Stimulated activated CD4-positive, alpha-beta T cell treated with anti-CD3 and anti-CD28 coated beads, Interleukin-1b, Interleukin-23, amount 100 ng/mL, for 1 hour (primary cell): ENCODE results near the gene INPP5K.
"Not testable (repeated sequence)": the region's sequence is repeated elsewhere in the genome, so short reads cannot be mapped to it uniquely, and the experiment has no call there.

Experiments used
- DNase-seq, 2 donors: peaks; one replicate each; pipeline ENCODE4 v3.0.0-alpha.2; 2020; ENCODE audit warnings: low read depth in 2 of 2

INPP5K gene

GRCh38 chr17:1546292-1546922 is 30.0 kb upstream of the INPP5K start:
- DNase-seq: no peak

DNA sequence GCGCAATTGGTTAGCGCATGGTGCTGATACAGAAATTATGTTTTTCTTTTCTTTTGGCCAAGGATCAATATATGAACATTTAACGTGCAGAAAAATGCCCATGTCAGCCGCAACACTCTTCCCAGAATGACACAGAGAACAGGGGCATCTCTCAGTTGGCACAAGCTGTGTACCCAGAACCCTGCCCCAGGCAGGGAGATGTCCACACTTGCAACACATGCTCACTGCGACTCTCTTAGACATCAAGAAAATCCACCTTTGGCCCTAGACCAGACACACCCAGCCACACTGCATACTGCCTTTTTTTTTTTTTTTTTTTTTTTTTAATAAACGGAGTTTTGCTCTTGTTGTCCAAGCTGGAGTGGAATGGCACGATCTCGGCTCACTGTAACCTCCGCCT is 29.2 kb upstream of the INPP5K start:
- no peak for DNase-seq

DNA sequence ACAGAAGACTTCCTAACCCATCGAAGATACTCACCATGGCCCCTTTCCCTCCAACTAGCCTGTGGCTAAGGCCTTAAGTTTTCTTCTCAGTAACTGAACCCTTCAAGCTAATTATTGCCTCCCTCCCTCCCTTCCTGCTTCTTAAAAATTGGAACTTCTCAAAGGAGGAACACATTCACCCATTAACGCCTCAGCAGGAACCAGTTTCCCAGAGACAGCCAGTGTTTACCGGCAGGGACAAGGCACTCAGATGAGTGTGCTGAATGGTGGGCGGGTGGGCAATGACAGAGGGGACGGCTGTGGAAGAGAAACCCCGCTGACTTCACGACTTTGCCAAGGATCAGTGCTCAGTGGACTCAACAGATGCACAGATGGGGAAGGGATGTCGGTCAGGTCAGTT is 25.9 kb upstream of the INPP5K start:
- no peak for DNase-seq

- no peak for DNase-seq
These were observed 25.0 kb upstream of the INPP5K start for GRCh38 chr17:1541367-1541904.

GRCh38 chr17:1539811-1540210 is 23.4 kb upstream of the INPP5K start:
- no peak for DNase-seq

GRCh38 chr17:1535737-1536136 is 19.3 kb upstream of the INPP5K start:
- DNase-seq: no peak

DNA sequence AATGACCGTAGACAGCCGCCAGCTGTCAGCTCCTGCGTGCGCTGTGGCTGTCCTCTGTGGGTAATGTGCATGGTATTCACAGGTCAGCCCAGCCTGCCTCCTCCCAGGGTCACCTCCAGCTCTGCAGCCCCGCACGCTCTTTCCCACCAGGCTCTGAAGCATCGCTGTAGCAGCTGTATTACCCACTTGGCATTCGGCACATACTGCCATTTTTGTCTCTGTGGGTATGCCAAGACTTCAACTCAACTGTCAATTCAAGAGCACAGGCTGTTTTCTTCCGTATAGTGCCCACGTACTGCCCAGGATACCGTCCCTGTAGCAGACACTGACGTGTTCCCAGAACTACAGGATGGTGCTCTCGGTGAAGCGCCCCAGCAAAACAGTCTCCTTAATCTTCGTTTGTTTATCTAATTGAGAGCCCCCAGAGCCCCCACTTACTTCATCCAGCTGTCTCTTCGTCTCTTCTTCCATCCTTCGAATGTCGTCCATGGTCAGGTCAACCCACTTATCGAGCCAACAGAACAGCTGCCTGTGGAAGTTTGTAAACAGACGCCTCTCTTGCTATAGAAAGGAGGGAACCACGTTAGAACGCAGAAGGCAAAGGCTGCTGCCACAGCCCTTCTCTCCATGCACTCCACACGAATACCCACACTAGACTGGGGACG is 17.4 kb upstream of the INPP5K start:
- DNase-seq: no peak

DNA sequence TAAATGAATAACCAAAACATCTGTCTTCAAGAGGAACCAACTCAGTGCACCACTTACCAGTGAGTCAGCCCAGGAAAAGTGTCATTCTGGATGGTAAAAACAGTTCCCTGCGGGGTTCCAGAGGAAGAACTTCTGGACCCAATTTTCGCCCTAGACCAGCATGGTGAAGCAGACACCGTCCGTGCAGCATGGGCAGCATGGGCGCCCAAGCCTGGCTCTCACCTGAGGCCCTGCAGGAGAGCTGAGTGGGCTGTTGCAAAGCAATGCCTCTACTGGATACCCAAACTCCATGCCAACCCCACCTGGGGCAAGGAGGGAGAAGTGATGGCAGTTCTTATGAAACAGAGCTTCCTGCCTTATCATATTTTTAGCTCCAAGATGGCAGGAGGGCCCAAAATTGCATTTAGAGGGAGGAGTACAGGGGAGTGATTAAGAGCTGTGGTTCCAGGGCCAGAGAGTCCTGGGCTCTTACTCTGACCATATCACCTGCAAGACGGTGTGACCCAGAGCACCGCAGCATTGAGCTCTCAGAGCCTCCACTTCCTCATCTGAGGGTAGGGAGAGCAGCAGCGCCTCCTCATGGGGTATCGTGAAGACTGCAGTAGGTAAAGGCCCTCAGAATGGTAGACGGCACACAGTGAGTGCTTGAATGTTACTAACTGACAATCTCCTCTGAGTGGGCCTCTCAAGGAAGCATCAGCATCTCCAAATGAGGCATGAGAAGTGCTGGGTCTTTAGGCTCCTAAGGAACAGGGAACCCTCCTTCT is 16.6 kb upstream of the INPP5K start:
- peak in 1 of 2 donors; percentile 10 for DNase-seq

- no peak for DNase-seq
These were observed 13.5 kb upstream of the INPP5K start for GRCh38 chr17:1529863-1530262.

DNA sequence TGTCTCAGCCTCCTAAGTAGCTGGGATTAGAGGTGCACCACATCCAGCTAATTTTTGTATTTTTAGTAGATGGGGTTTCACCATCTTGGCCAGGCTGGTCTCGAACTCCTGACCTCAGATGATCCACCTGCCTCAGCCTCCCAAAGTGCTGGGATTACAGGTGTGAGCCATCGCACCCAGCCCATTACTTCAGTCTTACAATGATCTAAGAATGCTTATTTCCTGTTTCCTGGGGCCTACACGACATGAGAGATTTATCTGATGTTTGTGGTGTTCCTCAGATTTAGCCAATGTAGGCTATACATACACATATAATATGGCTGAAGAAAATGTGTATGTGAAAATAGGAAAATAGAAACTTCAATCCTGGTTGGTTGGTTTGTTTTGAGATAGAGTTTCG is 10.5 kb upstream of the INPP5K start:
- not testable (repeated sequence) for DNase-seq

DNA sequence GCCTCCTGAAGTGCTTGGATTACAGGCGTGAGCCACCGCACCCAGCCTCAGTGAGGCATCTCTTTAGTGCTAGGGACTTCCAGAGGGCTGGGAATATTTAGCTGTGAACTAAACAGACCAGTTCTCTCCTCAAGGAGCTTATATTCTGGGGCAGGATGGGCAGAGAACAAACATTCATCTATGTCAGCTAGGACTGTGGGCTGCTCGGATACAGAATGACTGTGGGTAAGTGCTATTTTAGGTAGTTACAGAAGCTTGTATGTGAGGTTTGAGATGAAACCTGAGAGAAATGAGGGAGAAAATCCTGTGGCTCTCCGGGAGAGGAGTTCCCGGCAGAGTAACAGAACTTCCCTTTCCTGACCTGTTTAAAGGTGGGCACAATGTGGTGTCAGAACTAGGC is 6.2 kb upstream of the INPP5K start:
- no peak for DNase-seq

DNA sequence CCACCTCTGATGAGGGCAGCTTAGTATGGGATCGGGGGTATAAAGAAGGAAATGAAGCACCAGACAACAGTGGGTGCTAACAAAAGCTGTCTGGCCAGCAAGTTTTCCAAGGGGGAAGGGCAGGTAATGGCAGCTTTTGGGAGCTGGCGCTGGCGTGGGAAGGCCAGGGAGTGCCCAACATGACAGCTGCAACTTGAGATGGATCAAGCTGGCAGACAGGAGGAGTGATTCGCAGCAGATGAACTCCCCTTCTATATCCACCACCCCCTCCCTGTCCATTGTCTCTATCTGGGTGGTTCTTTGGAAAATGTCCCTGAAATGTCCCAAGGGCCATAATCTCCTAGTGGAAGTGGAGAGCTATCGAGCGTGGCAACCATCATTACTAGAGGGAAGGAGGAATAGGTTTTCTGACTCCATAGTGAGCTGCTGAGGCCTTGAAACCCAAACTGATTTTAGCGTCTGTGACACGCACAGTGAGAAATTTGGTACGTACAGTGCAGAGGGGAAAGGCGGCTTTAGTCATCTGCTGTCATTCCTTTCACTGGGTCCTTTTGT is 4.8 kb upstream of the INPP5K start:
- no peak for DNase-seq

DNA sequence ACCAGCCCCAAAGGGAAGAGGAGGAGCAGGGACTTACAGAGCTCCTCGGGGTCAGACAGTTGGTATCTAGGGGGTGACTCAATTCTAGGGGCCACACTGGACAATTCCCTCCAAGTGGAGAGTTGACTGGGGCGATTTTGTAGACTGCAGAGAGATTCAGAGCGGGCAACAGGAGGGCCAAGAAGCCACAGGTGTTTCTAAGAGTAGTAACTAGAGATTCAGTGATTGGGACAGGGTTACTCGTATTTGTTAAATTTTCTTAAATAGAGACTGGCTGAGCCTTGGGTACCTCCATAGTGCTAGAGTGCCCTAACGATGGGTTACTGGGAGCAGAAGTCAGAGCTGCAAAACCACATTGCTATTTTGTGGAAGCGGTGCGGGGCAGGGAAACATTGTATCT is 3.3 kb upstream of the INPP5K start:
- no peak for DNase-seq

DNA sequence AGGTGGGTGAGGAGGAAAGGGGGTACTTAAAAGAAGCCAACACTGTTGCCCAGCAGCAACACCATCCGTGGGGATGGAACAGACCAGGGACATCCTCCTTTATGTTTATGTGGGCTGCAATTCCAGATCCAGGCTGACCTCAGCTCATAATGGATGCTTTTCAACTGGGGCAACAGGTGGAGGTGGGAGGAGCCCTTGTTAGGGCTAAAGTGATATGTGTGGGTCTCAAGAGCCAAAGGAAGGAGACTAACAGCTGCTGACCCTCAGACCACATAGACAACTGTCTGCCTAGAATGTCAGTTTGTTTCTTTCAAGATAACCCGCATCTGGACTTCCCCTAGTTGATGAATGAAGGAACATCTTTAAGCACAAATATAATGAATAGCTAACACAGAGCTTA is 2.0 kb upstream of the INPP5K start:
- no peak for DNase-seq

DNA sequence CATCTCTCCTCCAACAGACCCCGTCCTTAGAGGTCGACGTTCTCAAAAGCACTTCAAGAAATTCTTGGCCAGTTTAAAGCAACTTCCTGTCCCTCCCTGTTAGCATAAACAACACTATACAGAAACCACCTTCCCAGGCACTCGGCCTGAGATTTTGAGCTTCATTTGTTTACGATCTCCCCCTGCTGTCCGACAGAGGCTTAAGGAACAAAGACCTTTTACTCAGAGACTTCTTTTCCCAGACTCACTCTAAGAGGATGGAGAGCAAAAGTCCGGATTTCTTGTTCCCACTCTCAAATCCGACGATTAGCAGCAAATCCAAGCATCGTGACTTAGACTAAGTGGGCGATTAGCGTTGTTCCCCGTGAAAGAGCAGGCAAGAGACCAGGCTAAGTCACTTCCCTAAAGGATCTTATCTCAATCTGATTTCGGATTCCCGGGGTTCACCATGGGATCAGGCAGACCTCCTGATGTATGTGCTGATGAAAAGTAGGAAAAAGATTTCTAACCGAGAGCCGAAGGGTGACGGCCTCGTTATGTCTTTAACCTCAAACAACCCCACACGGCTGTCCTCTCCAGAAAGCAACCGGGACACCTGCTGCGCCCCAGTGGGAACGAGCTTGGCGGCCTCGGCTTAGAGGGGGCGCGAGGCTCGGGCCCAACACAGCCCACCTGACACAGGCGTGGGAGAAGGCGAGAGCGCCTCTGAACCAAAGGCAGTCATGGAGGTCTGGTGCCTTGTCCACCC is 598 bp downstream of the INPP5K start:
- no peak for DNase-seq

GRCh38 chr17:1512351-1512750 is 4.1 kb downstream of the INPP5K start:
- no peak for DNase-seq

DNA sequence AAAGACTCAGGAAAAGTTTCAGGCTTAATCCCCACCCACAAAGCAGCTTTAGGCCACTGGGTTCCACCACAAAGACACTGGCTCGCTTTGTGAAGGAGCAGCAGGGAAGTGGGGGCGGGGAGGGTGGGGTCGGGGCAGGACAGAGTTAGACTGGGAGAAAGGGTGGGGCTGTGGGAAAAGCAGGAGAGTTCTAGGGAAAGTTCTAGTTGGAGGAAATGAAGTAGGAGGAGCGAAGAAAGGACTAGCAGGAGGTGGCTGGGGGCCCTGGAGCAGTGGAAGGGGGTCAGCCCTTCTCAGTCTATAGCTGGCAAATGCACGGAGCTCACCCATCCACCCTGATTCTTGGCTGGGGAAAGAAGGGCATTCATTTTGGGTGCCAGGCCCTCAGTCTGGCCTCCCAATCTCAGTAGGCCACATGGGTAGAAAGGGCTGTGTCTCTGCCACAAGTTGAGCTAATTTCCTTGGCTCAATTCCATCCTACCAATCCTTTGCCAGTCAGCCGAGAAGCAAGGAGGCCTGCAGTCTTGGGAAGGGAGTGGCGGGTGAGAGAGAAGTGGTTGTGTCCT is 4.6 kb downstream of the INPP5K start:
- no peak for DNase-seq

GRCh38 chr17:1511290-1511689 is 5.1 kb downstream of the INPP5K start:
- no peak for DNase-seq

GRCh38 chr17:1509290-1509881 is 7.0 kb downstream of the INPP5K start:
- DNase-seq: no peak

GRCh38 chr17:1508709-1509108 is 7.7 kb downstream of the INPP5K start:
- DNase-seq: not testable (repeated sequence)

DNA sequence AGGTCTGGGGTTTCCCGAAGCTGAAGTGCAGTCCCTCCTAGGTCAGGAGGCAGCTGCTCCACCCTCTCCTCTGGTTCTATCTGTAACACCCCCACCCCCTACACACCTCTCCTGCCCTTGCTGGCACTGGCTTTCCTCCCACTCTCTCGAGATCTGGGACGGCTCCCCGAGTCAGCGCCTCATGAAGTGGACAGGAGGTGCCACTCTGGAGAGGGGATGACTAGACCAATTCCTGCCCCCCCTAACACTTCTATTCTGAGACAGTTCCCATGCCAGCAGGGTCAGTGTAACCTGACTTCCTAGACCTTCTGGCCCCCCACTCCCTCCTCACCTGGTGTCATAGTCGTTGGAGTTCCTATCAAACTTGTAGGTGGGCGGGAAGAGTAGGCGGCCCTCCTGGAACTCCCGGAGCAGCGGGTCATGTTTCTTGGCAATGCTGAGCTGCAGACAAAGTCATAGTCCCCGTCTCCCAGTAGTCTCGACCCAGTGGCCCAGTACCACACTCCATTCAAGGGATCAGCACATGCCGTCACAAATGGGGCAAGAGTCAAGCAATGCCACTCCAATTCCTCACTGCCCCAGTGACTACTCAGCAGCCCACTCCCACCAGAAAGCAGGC is 9.7 kb downstream of the INPP5K start:
- no peak for DNase-seq
